Osteocyte (in vitro differentiated cells): ENCODE data around the gene AXIN2. TPM values are rescaled to one million over a fixed set of nuclear protein-coding genes. Genes with fewer than 3 reads are reported as not detected.

Source experiments
- DNase-seq: peaks from one replicate; pipeline ENCODE4 v3.0.0; 2021; ENCODE audit warnings: mixed read lengths; ENCODE audit not compliant: unreplicated experiment; ENCODE audit errors: extremely low spot score
- H3K27ac Mint-ChIP-seq: one replicate; pipeline ENCODE4 v1.8.0; 2021; ENCODE audit warnings: mild to moderate bottlenecking, mixed read lengths; ENCODE audit not compliant: unreplicated experiment
- H3K27me3 Mint-ChIP-seq: one replicate; pipeline ENCODE4 v1.8.0; 2021; ENCODE audit warnings: mixed read lengths; ENCODE audit not compliant: unreplicated experiment
- H3K36me3 Mint-ChIP-seq: one replicate; pipeline ENCODE4 v1.8.0; 2021; ENCODE audit warnings: mixed read lengths; ENCODE audit not compliant: unreplicated experiment
- H3K4me1 Mint-ChIP-seq: one replicate; pipeline ENCODE4 v1.8.0; 2021; ENCODE audit warnings: mixed read lengths; ENCODE audit not compliant: unreplicated experiment
- H3K4me3 Mint-ChIP-seq: one replicate; pipeline ENCODE4 v1.8.0; 2021; ENCODE audit warnings: mild to moderate bottlenecking, moderate library complexity, mixed read lengths; ENCODE audit not compliant: unreplicated experiment
- H3K9me3 Mint-ChIP-seq: one replicate; pipeline ENCODE4 v1.8.0; 2021; ENCODE audit warnings: mixed read lengths; ENCODE audit not compliant: unreplicated experiment
- CTCF ChIP-seq: fragments of 200-600 bp; sonication (generic); IDR thresholded peaks from 2 replicates; pipeline ENCODE4 v1.5.0; 2021; ENCODE audit warnings: antibody characterized with exemption, mild to moderate bottlenecking, moderate library complexity
- total RNA-seq: library from RNA; stranded (reverse); gene quantifications from 2 replicates; pipeline ENCODE4 v1.2.1, GENCODE V29; 2021

The AXIN2 gene
- total RNA-seq, 1 donor from 2014 or later, result 16.6 TPM

- H3K27ac Mint-ChIP-seq, result peak overlapping the region; percentile 83
- peaks cover 45% of the 10 kb centered on the region for H3K4me1 Mint-ChIP-seq
- no peak for DNase-seq
- H3K27me3 Mint-ChIP-seq, result no peaks in the 10 kb centered on the region
- no peak overlapping the region for H3K4me3 Mint-ChIP-seq
- H3K36me3 Mint-ChIP-seq, result peaks cover 11% of the 10 kb centered on the region
- H3K9me3 Mint-ChIP-seq, result no peaks in the 10 kb centered on the region
- TF ChIP-seq CTCF, result no peak
Measured at GRCh38 chr17:65554553-65555223, 6.8 kb downstream of the AXIN2 start.

GRCh38 chr17:65553646-65554552, 7.5 kb downstream of the AXIN2 start:
- H3K9me3 Mint-ChIP-seq, result no peaks in the 10 kb centered on the region
- no peak for TF ChIP-seq CTCF
- no peak for DNase-seq
- H3K36me3 Mint-ChIP-seq, result peaks cover 19% of the 10 kb centered on the region
- no peaks in the 10 kb centered on the region for H3K27me3 Mint-ChIP-seq
- H3K4me1 Mint-ChIP-seq, result peaks cover 39% of the 10 kb centered on the region
- H3K4me3 Mint-ChIP-seq, result peak overlapping the region; percentile 45
- H3K27ac Mint-ChIP-seq, result peak overlapping the region; percentile 83

GRCh38 chr17:65553009-65553645, 8.3 kb downstream of the AXIN2 start:
- TF ChIP-seq CTCF, result no peak
- peak overlapping the region; percentile 0 for H3K4me3 Mint-ChIP-seq
- no peaks in the 10 kb centered on the region for H3K9me3 Mint-ChIP-seq
- H3K4me1 Mint-ChIP-seq, result peaks cover 39% of the 10 kb centered on the region
- peaks cover 24% of the 10 kb centered on the region for H3K36me3 Mint-ChIP-seq
- no peaks in the 10 kb centered on the region for H3K27me3 Mint-ChIP-seq
- no peak for DNase-seq
- peak overlapping the region; percentile 83 for H3K27ac Mint-ChIP-seq

- TF ChIP-seq CTCF, result no peak
- Mint-ChIP-seq H3K4me3 (no peak overlapping the region), H3K4me1 (peaks cover 42% of the 10 kb centered on the region), H3K9me3 (no peaks in the 10 kb centered on the region), H3K27me3 (no peaks in the 10 kb centered on the region), H3K36me3 (peaks cover 30% of the 10 kb centered on the region), H3K27ac (no peak overlapping the region)
- no peak for DNase-seq
Measured at GRCh38 chr17:65552214-65552613, 9.2 kb downstream of the AXIN2 start.
